Vagina (tissue), 2 donors: Measurements from ENCODE around the gene VTCN1.

Experiments
- CTCF ChIP-seq, 3 experiments: fragments of 450-650 bp in 2 of 3; fragments of 200-600 bp in 1 of 3; sonication (generic) in 1 of 3; IDR thresholded peaks; one replicate each; pipeline ENCODE4 v1.5.1; 2017 to 2019; ENCODE audit warnings: antibody characterized with exemption in 3 of 3, mild to moderate bottlenecking in 2 of 3, moderate library complexity in 2 of 3
- POLR2A ChIP-seq, 2 donors: fragments of 450-650 bp; IDR thresholded peaks; one replicate each; pipeline ENCODE4 v1.6.1; 2017; ENCODE audit warnings: antibody characterized with exemption in 2 of 2, mild to moderate bottlenecking in 2 of 2, moderate library complexity in 2 of 2
- POLR2AphosphoS5 ChIP-seq, 2 donors: sonication (generic); formaldehyde crosslinking; IDR thresholded peaks; one replicate each; pipeline ENCODE4 v1.9.0; 2017; ENCODE audit warnings: antibody characterized with exemption in 2 of 2, mild to moderate bottlenecking in 2 of 2, low read depth in 1 of 2; ENCODE audit not compliant: insufficient read depth in 1 of 2

GRCh38 chr1:117162816-117163215 lies 47.9 kb downstream of the VTCN1 start:
- no peak for TF ChIP-seq CTCF (IDR thresholded peaks at IDR 0.05)
- TF ChIP-seq POLR2AphosphoS5 (IDR thresholded peaks at IDR 0.05; ENCODE audit: insufficient read depth in 1 of 2, low read depth in 1 of 2) = no peak
- no peak for TF ChIP-seq POLR2A (IDR thresholded peaks at IDR 0.05)
